Activated naive CD8-positive, alpha-beta T cell treated with anti-CD3 and anti-CD28 coated beads, Interleukin-2, amount 50 U/mL, for 16 hours (primary cell): ENCODE results near the gene ANXA9.

ENCODE experiments used
- DNase-seq: peaks from one replicate; pipeline ENCODE4 v3.0.0-alpha.2; 2020; ENCODE audit warnings: low read depth, low spot score

ANXA9 gene

GRCh38 chr1:150974580-150975478 lies 7.3 kb upstream of the ANXA9 start, which contains the start of gene CERS2:
CERS2 (minus strand) TSS chr1:150974835; CDS start chr1:150969090, 5,745 bp downstream.
- peak; percentile 34 for DNase-seq

- DNase-seq, result no peak
Measured at GRCh38 chr1:150976401-150976821, 5.7 kb upstream of the ANXA9 start.

DNA sequence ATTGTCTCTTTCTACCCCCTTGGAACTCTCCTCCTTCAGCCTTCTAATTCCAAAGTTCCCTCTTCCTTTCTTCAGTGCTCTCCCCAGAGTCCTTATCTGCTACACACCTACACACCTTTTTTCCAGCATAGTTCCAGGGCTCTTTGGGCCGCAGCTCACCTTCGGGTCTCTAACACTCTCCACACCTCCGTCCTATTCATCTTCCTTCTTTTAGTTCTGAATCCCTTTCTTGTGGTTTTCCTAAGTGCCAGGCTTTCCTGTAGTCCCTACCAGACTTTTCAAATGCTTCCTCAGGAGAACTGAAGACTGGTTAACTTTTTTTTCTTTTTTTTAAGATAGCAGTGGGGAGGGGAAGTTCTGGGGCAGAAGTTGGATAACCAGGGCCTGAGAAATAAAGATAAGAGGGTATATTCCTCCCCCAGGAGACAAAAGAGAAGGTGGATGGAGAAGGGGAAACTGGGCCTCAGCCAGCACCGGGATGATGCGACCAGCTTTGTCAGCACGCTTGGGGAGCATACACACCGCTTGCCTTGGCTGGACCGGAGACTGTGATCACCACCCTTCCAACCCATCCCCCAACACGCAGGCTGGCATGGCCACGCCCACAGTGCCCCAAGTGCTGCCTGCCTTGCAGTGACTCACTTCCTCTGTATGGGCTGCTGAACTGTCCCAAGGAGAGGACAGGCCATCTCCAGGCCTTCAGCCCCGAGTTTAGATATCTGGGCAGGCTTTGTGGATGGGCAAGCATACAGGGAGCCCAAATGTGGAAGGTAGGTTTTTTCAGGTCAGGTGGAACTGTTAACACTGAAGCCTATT lies 5.0 kb upstream of the ANXA9 start:
- DNase-seq, result peak; percentile 18

- DNase-seq, result peak; percentile 81
Measured at GRCh38 chr1:150979092-150980056, 2.7 kb upstream of the ANXA9 start.

- no peak for DNase-seq
Measured at GRCh38 chr1:150981177-150981804, 801 bp upstream of the ANXA9 start.

DNA sequence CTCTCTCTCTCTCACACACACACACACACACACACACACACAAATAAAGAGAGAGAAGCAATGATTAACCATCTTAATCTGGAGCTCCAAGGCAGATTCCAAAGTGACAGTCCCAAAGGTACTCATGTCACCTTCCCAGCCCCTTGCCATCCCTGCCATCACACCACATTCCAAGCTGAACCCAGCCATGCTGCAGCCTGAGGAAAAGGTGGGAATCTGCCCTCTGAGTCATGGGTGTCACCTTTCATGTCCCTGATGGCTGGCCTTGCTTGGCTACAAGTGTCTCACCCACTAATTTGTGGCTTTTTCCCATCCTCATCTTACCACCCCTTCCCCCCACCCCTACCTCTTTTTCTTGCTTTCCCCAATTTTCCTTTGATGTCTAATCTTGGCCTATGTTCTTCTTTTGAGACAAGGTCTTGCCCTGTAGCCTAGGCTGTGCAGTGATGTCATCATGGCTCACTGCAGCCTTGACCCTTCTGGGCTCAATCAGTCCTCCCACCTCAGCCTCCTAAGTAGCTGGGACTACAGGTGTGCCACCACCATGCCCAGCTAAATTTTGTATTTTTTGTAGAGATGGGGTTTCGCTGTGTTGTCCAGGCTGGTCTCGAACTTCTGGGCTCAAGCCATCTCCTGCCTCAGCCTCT lies 3.2 kb downstream of the ANXA9 start:
- DNase-seq, result no peak

DNA sequence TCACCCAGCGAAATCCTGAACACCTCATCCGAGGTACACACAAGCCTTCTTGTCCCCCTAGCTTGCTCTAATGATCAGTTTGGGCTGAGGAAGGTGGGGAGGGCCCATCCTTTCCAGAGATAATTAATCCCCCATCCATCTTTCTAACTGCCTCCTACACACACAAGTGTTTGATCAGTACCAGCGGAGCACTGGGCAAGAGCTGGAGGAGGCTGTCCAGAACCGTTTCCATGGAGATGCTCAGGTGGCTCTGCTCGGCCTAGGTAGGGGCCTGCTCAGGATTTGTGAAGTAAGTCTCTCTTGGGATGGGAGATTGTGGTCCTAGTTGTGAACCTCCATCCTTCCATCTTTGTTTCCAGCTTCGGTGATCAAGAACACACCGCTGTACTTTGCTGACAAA lies 5.8 kb downstream of the ANXA9 start:
- DNase-seq, result no peak

GRCh38 chr1:150992626-150993025 lies 10.5 kb downstream of the ANXA9 start:
- no peak for DNase-seq

DNA sequence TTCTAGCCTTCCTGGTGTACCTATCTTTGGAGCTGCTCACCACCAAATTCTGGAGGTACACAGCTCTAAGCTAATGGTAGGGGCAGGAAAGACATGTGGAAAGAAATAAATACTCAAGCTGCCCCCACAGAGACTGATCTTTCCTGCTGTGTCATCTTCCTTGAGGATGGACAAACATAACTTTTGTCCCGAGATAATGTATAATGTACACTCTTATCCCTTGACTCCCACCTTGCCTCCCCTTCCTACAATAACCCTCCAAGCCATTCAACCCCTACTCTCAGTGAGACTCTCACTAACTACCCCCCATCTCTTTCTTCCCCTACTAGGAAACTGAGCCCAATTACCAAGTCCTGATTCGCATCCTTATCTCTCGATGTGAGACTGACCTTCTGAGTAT lies 12.2 kb downstream of the ANXA9 start:
- DNase-seq, result no peak

- no peak for DNase-seq
Measured at GRCh38 chr1:150995460-150995859, 13.4 kb downstream of the ANXA9 start.

GRCh38 chr1:150995896-150996295 lies 13.8 kb downstream of the ANXA9 start:
- no peak for DNase-seq

DNA sequence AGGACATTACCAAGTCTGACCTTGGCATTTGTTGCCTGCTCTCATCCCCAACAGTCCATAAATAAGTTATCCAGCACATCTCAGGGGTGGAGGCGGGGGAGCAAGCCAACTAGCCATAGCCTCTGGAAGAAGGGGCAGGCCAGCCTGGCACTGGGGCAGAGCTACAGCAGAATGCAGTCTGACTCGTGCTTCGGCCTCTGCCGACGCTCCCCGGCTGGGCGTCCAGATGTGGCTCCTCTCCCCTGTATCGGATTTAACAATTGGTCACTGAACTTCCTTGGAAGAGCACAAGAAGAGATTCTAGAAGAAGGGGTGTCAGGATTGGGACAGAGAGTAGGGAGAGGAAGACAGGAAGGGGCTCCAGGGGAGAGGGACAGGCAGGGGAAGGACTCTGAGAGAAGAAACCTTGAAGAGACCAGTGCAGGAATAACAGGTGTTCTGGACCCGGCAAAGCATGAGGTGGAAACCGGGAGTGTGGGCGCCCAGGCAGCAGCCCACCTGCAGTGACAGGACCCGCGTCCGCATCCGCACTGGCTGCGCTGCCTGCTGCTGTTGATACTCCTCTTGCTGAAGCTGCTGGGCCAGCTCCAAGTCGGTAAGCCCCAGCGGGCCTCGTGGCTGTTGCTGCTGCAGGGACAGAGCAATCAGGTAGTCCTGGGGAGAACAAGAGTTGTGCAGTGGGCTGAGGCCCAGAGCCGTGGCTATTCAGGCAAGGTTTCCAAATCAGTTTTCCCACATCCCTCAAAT lies 15.2 kb downstream of the ANXA9 start:
- DNase-seq, result no peak

DNA sequence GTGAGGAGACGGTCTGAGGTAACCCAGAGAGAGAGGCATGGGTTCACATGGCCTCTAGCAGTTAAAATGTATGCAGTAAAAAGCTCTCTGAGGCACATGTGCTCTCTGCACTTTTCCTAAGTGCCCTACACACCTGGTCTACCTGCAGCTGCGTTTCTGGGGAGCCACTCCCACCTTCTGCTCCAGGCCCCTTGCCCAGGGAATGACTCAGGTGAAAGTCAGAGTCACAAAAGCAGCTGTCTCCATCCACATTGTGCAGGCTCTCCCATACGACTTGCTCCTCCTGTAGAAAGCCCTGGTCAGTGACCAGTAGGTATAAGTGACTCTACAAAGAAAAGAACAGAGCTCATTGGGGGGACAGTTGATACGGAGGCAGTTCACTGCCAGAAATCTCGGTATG lies 15.9 kb downstream of the ANXA9 start:
- DNase-seq, result no peak

DNA sequence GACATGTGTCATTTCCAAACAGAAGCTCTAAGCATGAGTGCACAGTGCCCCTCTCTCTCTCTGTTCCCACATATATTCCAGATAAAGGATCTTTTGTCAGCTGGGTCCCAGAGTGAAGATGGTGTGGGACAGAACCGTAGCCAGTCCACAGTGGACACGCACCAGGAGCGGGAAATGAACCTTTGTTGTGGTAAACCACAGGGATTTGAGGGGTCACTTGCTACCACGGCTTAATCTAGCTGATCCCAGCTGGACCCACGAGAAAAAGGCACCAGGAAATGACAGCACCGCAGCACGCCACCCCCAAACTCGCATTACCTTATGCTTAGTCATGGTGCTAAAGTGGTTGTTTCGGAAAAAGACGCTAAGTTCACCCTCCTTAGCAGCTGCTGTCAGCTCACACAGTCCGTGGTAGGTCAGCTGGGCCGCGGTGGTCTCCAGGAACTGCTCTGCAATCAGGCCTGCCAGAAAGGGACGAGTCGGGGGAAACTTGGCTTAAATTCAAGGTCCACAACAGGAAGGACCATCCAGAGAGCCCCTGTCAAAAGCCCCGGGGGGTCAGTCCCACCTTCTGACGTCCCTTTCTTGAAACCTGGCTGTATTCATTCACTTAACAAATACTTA lies 17.1 kb downstream of the ANXA9 start:
- no peak for DNase-seq

DNA sequence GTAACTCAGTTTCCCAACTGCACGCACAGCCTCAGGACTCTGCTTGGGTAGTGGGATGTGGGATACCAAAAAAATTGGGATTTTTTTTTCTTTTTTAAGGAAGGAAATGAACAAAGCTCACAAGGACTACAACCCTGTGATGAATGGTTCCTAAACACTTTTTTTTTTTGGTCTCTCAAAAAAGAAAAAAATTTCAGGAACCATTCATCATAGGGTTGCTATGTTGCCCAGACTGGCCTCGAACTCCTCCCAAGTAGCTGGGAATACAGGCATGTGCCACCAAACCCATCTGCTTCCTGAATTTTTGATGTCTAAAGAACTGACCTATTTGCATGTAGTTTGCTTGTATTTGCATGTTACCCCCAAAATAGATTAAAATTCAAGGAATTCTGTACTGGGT lies 17.8 kb downstream of the ANXA9 start:
- DNase-seq, result no peak

- DNase-seq, result no peak
Measured at GRCh38 chr1:151000408-151000807, 18.3 kb downstream of the ANXA9 start.

GRCh38 chr1:151001602-151002001 lies 19.5 kb downstream of the ANXA9 start:
- no peak for DNase-seq

GRCh38 chr1:151002051-151002450 lies 20.0 kb downstream of the ANXA9 start:
- DNase-seq, result no peak

- no peak for DNase-seq
Measured at GRCh38 chr1:151002611-151003010, 20.5 kb downstream of the ANXA9 start.
